ENCODE measurements around the gene RALGAPA2. TPM values are rescaled to one million over a fixed set of nuclear protein-coding genes. Genes with fewer than 3 reads are reported as not detected.

The RALGAPA2 gene
- total RNA-seq, 1 donor from 2014 or later, result 22.5 TPM

DNA sequence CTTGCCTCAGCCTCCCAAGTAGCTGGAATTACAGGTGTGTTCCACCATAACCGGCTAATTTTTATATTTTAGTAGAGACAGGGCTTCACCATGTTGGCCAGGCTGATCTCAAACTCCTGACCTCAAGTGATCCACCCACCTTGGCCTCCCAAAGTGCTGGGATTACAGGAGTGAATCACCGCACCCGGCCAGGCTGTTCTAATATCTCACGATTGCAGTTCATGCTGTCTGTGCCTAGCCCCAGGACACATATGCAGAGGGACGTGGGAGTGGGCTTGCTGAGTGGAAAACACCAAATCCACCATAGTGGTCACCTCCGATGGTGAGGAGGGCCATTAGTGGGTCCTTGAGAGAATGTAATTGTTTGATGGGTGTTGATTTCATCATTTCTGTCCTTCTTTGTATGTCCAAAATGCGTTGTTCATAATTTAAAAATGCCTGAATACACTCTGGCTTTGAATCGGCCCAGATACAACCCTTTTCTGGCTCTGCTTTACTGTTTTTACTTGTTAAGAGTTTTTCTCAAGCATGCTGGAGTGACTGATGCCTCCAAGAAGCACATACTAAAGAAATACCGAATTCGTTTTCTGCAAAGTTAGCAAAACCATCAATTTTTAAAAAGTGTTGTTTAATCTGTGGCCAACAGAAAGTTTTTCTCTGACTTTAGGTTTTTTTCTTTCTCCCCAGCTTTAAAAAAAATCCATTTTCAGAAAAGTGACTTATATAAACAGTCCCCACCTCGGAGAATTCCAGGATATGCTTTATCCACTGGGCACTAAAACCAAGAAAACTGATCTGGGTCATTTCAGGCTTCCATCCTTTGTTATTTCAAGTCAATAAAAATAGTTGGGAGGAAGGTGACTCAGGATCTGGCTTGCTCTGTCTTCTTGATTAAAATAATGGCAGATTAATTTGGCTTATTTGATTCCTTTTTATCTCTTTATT is 18.8 kb upstream of the RALGAPA2 start:
- no peak for DNase-seq (ENCODE audit: low spot score)
- intact Hi-C loops (cut with DNase I), result no loop called here

GRCh38 chr20:20729563-20729962 is 17.1 kb upstream of the RALGAPA2 start:
- intact Hi-C loops (cut with DNase I), result no loop called here
- DNase-seq (ENCODE audit: low spot score), result no peak

GRCh38 chr20:20721489-20721888 is 9.0 kb upstream of the RALGAPA2 start:
- intact Hi-C loops (cut with DNase I), result no loop called here
- no peak for DNase-seq (ENCODE audit: low spot score)

DNA sequence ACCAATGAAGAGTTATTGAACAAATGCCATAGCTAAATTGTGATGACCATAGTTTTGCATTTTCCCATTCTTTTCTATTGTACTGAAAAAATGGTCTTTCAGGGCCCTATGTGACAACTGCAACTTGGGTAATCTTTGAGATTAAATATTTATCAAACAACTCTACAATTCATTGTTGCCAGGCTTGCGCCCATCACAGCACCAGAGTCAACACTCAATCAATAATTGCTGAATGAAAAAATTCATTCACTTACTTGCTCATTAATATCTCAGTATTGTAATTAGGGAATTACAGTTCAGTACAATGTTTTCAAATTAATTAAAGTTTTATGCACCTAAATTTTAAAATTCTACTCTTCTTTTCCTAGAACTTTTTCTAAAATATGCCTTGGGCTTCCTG is 7.7 kb upstream of the RALGAPA2 start:
- intact Hi-C loops (cut with DNase I), result no loop called here
- no peak for DNase-seq (ENCODE audit: low spot score)

- DNase-seq (ENCODE audit: low spot score), result no peak
- intact Hi-C loops (cut with DNase I), result no loop called here
These were observed 7.0 kb upstream of the RALGAPA2 start for GRCh38 chr20:20719411-20719810.

- DNase-seq (ENCODE audit: low spot score), result no peak
- intact Hi-C loops (cut with DNase I), result no loop called here
These were observed 861 bp upstream of the RALGAPA2 start for GRCh38 chr20:20713244-20713765.

DNA sequence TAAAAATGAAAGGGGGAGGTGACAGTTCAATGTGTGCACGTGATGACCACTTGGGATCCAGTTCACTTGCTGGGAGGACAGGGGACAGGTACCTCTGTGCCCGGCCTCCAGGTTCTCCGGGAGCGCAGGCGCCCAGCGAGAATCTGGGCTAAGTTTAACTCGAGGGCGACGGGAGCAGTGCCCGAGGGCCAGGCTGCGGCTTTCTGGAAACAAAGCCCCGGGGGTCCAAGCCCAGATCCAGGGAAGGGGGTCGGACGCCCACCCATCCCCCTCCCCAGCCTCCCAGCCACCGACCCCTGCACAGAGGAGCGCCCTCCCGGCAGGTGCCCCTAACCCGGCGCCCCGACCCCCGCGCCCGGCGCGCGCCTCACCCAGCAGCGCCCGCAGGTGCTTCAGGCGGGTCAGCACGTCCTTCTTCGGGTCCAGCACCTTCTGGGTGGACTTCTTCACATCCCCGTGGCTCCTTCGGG is 405 bp downstream of the RALGAPA2 start:
- DNase-seq (ENCODE audit: low spot score), result no peak
- intact Hi-C loops (cut with DNase I), result no loop called here

DNA sequence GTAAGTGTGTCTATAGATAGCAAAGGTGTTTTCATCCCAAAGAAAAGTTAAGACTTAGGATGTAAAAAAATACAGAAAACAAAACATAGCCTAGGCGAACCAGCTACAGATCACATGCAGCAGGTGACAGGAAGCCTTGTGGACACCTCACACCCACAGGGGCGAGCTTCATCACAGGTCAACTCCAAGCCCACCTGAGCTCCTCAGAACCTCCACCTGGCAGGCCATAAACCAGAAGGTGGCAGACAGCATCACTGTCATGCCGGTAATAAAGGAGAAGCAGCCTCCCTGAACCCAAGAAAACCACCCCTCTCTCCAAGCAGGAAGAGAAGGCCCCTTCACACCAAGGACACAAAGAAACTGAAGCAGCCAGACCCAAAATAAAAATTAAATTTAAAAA is 1.0 kb downstream of the RALGAPA2 start:
- intact Hi-C loops (cut with DNase I), result no loop called here
- DNase-seq (ENCODE audit: low spot score), result no peak

DNA sequence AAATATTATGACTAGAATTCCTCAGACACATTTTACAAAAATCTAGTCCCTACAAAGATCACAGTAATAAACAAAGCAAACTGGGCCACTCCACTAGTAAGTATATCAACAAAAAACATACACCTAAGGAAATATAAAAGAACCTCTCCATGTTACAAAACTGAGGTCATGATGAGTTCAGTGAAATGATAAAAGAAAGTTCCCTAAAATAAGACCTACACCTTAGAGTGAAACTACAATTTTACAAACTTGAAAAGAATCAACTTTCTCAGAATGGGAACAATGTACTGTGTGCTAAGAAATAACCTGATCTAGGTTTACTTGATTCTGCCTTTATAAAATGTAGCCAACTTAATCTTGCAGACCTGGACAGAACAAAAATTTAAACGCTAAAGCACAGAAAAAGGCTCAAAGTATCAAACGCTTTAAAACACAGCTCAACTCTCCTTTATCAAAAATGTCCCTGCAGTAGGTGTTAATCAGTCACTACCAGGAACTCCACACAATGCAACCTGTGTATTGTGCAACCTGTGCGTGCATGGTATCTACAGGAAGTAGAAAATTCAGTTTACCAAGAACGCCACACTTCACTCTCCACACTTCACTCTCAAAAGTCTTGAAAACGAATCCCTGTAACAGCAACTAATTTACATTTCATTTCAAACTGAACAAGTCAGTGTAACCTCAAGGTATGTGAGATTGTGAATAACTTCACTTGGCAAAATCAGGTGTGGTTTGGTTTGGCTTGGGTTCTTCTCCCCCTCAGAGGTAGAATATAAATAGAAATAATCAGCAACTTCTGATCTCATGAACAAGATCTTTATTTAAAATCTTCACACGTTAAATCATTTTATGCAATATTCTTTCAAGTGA is 1.8 kb downstream of the RALGAPA2 start:
- DNase-seq (ENCODE audit: low spot score), result no peak
- intact Hi-C loops (cut with DNase I), result no loop called here

DNA sequence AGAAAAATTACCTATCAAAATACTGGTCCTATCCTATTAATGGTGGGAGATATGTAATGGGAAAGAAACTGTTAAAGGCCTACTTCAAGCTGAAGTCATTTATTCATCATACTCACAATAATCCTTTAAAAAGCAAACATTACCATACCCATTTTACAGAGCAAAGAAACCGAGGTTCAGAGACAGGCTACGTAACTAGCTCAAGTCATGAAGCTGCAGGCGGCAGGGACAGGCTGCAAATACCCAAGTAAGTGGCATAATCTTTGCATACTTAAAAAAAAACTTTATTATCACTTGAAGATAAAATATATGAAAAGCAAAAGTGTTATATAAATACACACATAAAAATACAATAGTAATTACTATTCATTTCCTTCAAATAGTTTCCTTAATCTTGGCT is 2.6 kb downstream of the RALGAPA2 start:
- intact Hi-C loops (cut with DNase I), result no loop called here
- no peak for DNase-seq (ENCODE audit: low spot score)

GRCh38 chr20:20706285-20706684 is 6.2 kb downstream of the RALGAPA2 start:
- intact Hi-C loops (cut with DNase I), result no loop called here
- no peak for DNase-seq (ENCODE audit: low spot score)

DNA sequence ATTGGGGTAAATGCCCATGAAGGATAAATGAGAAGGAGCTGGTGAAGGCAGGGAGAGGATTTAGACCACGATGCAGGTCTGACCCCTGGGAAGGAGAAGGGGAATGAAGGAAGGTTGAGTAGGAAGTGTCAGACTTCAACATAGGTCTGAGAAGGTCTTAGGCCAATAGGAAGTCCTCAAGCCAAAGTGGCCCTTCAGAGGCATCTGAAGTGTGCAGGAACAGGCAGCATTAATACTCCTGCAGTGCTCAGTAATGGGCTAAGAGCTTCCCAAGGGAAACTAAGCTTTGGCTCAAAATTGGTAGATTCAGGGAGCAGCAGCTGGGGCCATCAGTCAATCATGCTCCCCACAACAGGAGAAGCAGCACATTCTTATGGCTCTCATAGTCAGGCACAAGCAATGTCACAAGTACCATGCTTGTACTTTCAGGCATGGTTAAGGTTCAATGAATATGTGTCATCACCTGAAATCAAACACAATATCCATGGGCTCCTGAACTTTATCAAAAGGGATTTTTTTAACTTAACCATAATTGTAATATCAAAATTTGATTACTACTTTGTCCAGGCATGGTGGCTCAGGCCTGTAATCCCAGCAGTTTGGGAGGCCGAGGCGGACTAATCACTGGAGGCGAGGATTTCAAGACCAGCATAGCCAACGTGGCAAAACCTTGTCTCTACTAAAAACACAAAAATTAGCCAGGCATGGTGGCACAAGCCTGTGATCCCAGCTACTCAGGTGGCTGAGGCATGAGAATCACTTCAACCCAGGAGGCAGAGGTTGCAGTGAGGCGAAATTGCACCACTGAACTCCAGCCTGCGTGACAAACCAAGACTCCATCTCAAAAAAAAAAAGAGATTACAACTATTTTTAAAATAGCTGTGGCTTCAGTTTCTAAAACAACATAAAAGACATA is 9.9 kb downstream of the RALGAPA2 start:
- intact Hi-C loops (cut with DNase I), result no loop called here
- DNase-seq (ENCODE audit: low spot score), result no peak

DNA sequence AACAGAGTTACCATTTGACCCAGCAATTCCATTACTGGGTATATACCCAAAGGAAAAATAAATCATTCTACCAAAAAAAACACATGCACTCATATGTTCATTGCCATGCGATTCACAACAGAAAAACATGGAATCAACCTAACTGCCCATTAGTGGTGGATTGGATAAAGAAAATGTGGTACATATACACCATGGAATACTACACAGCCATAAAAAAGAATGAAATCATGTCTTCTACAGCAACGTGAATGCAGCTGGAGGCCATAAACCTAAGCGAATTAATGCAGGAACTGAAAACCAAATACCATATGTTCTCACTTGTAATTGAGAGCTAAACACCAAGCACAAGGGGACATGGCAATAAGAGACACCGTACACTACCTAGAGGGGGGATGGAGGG is 12.5 kb downstream of the RALGAPA2 start:
- DNase-seq (ENCODE audit: low spot score), result no peak

GRCh38 chr20:20699144-20699543 is 13.3 kb downstream of the RALGAPA2 start:
- no peak for DNase-seq (ENCODE audit: low spot score)
- intact Hi-C loops (cut with DNase I), result no loop called here

More for the DNA sequence above, 12.5 kb downstream of the RALGAPA2 start:
- intact Hi-C loops (cut with DNase I), result no loop called here

DNA sequence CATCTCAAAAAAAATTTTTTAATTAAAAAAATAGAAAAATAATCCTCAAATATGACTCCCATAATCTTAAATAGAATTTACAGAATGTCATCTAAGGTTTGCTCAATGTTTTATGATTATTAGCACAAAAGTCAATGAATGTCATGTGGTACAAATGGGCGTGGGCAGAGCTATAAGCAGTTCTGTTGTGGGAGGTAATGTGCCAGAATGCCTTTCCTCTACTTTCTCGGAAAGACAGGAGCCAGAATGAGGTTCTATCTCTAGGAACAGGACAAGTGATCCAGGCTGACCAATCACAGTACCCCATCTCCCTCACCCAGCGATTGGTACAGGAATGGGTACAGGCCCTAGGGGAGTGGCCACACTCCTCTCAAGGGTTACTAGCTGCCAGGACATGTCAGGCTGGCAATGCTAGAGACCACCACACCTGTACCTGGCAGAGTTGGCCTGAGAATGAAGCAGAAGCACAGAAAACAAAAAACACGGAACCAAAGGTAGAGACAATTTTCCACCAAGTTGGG is 15.1 kb downstream of the RALGAPA2 start:
- intact Hi-C loops (cut with DNase I), result no loop called here

DNA sequence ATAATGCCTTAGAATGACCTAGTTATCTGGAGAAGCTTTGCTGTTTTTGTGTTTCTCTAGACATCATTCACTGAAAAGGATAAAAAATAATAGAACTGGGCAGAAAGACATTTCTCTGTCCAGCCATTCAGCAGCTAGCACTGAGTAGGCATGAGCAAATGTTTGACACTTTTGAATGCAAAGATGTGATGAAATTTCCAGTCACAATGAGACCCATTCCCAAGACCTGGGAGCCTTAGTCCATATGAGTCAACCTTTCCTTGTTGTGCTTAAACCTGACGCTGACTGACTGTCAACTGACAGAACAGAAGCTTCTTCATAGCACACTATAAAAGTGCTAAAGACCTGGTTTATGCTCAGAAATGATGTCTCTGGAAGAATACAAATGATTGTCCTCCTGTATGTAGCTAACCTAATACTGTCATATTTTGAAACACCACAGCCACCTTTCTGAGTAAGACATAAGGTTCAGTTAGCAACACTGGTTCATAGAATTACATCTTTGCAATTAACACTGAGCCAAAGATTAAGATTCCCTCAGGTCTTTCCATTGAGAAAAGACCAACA is 17.1 kb downstream of the RALGAPA2 start:
- intact Hi-C loops (cut with DNase I), result no loop called here
- DNase-seq (ENCODE audit: low spot score), result no peak

More for the DNA sequence above, 15.1 kb downstream of the RALGAPA2 start:
- no peak for DNase-seq (ENCODE audit: low spot score)

- intact Hi-C loops (cut with DNase I), result no loop called here
These were observed 17.9 kb downstream of the RALGAPA2 start for GRCh38 chr20:20694591-20694990.

DNA sequence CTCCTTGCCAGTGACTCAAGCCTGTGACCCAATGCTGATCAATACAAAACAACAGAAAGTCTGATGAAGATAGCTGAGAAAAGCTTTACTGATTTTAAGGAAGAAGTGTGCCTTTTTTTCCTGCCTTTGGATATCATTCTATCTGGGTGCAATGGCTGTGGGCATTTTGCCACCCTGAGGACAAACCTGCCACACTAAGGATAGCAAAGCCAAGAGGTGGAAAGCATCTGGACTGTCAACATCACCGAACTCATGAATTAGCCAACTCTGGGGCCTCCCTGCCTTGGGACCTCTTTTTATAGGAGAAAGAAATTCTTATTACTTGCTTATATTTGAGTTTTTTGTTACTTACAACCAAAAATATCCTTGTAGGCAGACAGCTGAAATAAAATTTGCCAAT is 19.9 kb downstream of the RALGAPA2 start:
- DNase-seq (ENCODE audit: low spot score), result no peak
- intact Hi-C loops (cut with DNase I), result no loop called here

More at GRCh38 chr20:20694591-20694990, 17.9 kb downstream of the RALGAPA2 start:
- DNase-seq (ENCODE audit: low spot score), result no peak

Data from cardiac septum (tissue), 1 donor.